ENCODE results near the gene HIVEP1. TPM values are rescaled to one million over a fixed set of nuclear protein-coding genes. Genes with fewer than 3 reads are reported as not detected.

The HIVEP1 gene
- total and polyA plus RNA-seq, 5 donors from 2014 or later = 3.9 to 96.4 (median 7.2) TPM

DNA sequence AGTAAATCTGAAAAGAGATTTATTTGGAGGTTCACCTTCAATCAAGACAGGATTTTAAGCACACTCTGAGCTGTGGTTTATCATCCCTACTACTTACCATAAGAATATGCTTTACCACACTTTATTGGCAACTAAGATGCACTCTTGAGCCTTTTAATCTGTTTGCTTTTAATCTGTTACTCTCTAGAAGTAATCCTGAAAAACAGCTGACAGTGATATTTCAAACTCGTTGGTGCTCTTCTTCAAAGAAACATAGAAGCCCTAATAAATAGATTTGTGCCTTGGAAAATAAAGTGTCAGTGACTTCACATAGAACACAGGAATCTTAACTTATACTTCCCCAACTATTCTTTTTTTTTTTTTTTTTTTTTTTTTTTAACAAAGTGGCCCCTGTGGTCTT, 102.9 kb downstream of the HIVEP1 start:
- no peak for ATAC-seq (ENCODE audit: low read depth in 2 of 2)
- Histone ChIP-seq H3K27me3 (ENCODE audit: control insufficient read depth, insufficient read depth, low read length) (no peaks in the 10 kb centered on the region), H3K27ac (ENCODE audit: insufficient read depth, low read length, poor library complexity, severe bottlenecking) (no peak overlapping the region), H3K36me3 (ENCODE audit: control insufficient read depth, insufficient read depth, low read length) (peaks cover 14% of the 10 kb centered on the region), H3K4me1 (ENCODE audit: control insufficient read depth, insufficient read depth, low read length, poor library complexity, severe bottlenecking) (peaks cover 44% of the 10 kb centered on the region), H3K4me3 (ENCODE audit: low read depth, low read length) (no peak overlapping the region), H3K9me3 (ENCODE audit: control insufficient read depth in 2 of 2, low read length in 2 of 2) (peaks cover 6 to 10% of the 10 kb centered on the region in 2 experiments)
- Mint-ChIP-seq H3K27me3 (no peaks in the 10 kb centered on the region), H3K4me3 (peak overlapping the region in 1 of 4 donors; percentile 60), H3K27ac (no peak overlapping the region), H3K36me3 (peaks cover 59% of the 10 kb centered on the region), H3K9me3 (peaks cover 0 to 14% (median 2%) of the 10 kb centered on the region in 7 donors), H3K4me1 (peaks cover 40 to 74% (median 55%) of the 10 kb centered on the region in 4 donors)
- DNase-seq = no peak

GRCh38 chr6:12115492-12115891, 103.4 kb downstream of the HIVEP1 start:
- Mint-ChIP-seq H3K4me1 (peaks cover 35 to 74% (median 54%) of the 10 kb centered on the region in 4 donors), H3K27ac (peak overlapping the region in 1 of 3 donors; percentile 70), H3K27me3 (no peaks in the 10 kb centered on the region), H3K9me3 (peaks cover 0 to 14% (median 2%) of the 10 kb centered on the region in 7 donors), H3K4me3 (peak overlapping the region in 2 of 4 donors; percentile 33 to 68), H3K36me3 (peaks cover 62% of the 10 kb centered on the region)
- H3K27ac ChIP-seq (ENCODE audit: insufficient read depth, low read length, poor library complexity, severe bottlenecking) = no peak overlapping the region
- H3K4me3 ChIP-seq (ENCODE audit: low read depth, low read length) = no peak overlapping the region
- peaks cover 6 to 10% of the 10 kb centered on the region in 2 experiments for H3K9me3 ChIP-seq (ENCODE audit: control insufficient read depth in 2 of 2, low read length in 2 of 2)
- peaks cover 19% of the 10 kb centered on the region for H3K36me3 ChIP-seq (ENCODE audit: control insufficient read depth, insufficient read depth, low read length)
- H3K4me1 ChIP-seq (ENCODE audit: control insufficient read depth, insufficient read depth, low read length, poor library complexity, severe bottlenecking) = peaks cover 39% of the 10 kb centered on the region
- no peaks in the 10 kb centered on the region for H3K27me3 ChIP-seq (ENCODE audit: control insufficient read depth, insufficient read depth, low read length)
- ATAC-seq (ENCODE audit: low read depth in 2 of 2) = no peak
- DNase-seq = no peak

- Histone ChIP-seq H3K4me1 (ENCODE audit: control insufficient read depth, insufficient read depth, low read length, poor library complexity, severe bottlenecking) (peaks cover 32% of the 10 kb centered on the region), H3K27ac (ENCODE audit: insufficient read depth, low read length, poor library complexity, severe bottlenecking) (no peak overlapping the region), H3K27me3 (ENCODE audit: control insufficient read depth, insufficient read depth, low read length) (no peaks in the 10 kb centered on the region), H3K9me3 (ENCODE audit: control insufficient read depth in 2 of 2, low read length in 2 of 2) (peaks cover 6 to 10% of the 10 kb centered on the region in 2 experiments), H3K36me3 (ENCODE audit: control insufficient read depth, insufficient read depth, low read length) (peaks cover 27% of the 10 kb centered on the region), H3K4me3 (ENCODE audit: low read depth, low read length) (no peak overlapping the region)
- Mint-ChIP-seq H3K27me3 (no peaks in the 10 kb centered on the region), H3K36me3 (peaks cover 65% of the 10 kb centered on the region), H3K4me1 (peaks cover 31 to 65% (median 50%) of the 10 kb centered on the region in 4 donors), H3K27ac (peak overlapping the region in 1 of 3 donors; percentile 42), H3K9me3 (peaks cover 0 to 14% (median 2%) of the 10 kb centered on the region in 7 donors), H3K4me3 (no peak overlapping the region)
- DNase-seq (no peak), ATAC-seq (ENCODE audit: low read depth in 2 of 2) (no peak)
Observed at GRCh38 chr6:12116264-12116800, 104.2 kb downstream of the HIVEP1 start.

GRCh38 chr6:12116978-12117377, 104.9 kb downstream of the HIVEP1 start:
- H3K9me3 Mint-ChIP-seq = peaks cover 0 to 14% (median 2%) of the 10 kb centered on the region in 7 donors
- ATAC-seq (ENCODE audit: low read depth in 2 of 2) (no peak), DNase-seq (no peak)
- no peaks in the 10 kb centered on the region for H3K27me3 ChIP-seq (ENCODE audit: control insufficient read depth, insufficient read depth, low read length)
- no peak overlapping the region for H3K27ac ChIP-seq (ENCODE audit: insufficient read depth, low read length, poor library complexity, severe bottlenecking)
- no peak overlapping the region for H3K4me3 ChIP-seq (ENCODE audit: low read depth, low read length)
- H3K9me3 ChIP-seq (ENCODE audit: control insufficient read depth in 2 of 2, low read length in 2 of 2) = peaks cover 6 to 10% of the 10 kb centered on the region in 2 experiments
- H3K27ac Mint-ChIP-seq = no peak overlapping the region
- peaks cover 31 to 64% (median 50%) of the 10 kb centered on the region in 4 donors for H3K4me1 Mint-ChIP-seq
- H3K27me3 Mint-ChIP-seq = no peaks in the 10 kb centered on the region
- peak overlapping the region in 1 of 4 donors; percentile 17 for H3K4me3 Mint-ChIP-seq
- peaks cover 33% of the 10 kb centered on the region for H3K36me3 ChIP-seq (ENCODE audit: control insufficient read depth, insufficient read depth, low read length)
- peaks cover 32% of the 10 kb centered on the region for H3K4me1 ChIP-seq (ENCODE audit: control insufficient read depth, insufficient read depth, low read length, poor library complexity, severe bottlenecking)
- H3K36me3 Mint-ChIP-seq = peaks cover 65% of the 10 kb centered on the region

DNA sequence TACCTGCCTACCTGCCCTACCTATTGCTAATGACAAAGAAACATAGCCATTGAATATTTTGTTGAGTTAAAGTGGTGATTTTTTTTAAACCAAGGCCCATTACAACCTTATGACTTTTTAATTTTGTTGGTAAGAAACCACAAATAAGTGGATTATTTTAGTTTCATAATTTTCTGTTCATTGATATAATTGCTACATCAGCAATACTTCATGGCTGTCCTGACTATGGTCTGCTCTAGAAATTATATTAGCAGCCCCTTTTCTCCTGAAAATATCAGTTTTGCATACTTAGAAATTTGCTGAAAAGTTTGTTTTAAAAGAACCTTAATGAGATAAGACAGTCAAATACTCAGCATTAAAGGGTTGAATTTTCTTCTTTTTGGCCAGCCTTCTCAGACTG, 106.5 kb downstream of the HIVEP1 start:
- peak overlapping the region; percentile 50 to 91 (median 84) for H3K27ac Mint-ChIP-seq
- H3K4me3 ChIP-seq (ENCODE audit: low read depth, low read length) = no peak overlapping the region
- DNase-seq (no peak), ATAC-seq (ENCODE audit: low read depth in 2 of 2) (no peak)
- H3K36me3 ChIP-seq (ENCODE audit: control insufficient read depth, insufficient read depth, low read length) = peaks cover 38% of the 10 kb centered on the region
- H3K27ac ChIP-seq (ENCODE audit: insufficient read depth, low read length, poor library complexity, severe bottlenecking) = peak overlapping the region; percentile 17
- H3K27me3 Mint-ChIP-seq = no peaks in the 10 kb centered on the region
- no peaks in the 10 kb centered on the region for H3K27me3 ChIP-seq (ENCODE audit: control insufficient read depth, insufficient read depth, low read length)
- peaks cover 0 to 14% (median 2%) of the 10 kb centered on the region in 7 donors for H3K9me3 Mint-ChIP-seq
- peaks cover 24% of the 10 kb centered on the region for H3K4me1 ChIP-seq (ENCODE audit: control insufficient read depth, insufficient read depth, low read length, poor library complexity, severe bottlenecking)
- H3K9me3 ChIP-seq (ENCODE audit: control insufficient read depth in 2 of 2, low read length in 2 of 2) = peaks cover 6 to 10% of the 10 kb centered on the region in 2 experiments
- peaks cover 26 to 59% (median 45%) of the 10 kb centered on the region in 4 donors for H3K4me1 Mint-ChIP-seq
- peak overlapping the region in 1 of 4 donors; percentile 35 for H3K4me3 Mint-ChIP-seq
- peaks cover 57% of the 10 kb centered on the region for H3K36me3 Mint-ChIP-seq

- Histone ChIP-seq H3K36me3 (ENCODE audit: control insufficient read depth, insufficient read depth, low read length) (peaks cover 38% of the 10 kb centered on the region), H3K4me1 (ENCODE audit: control insufficient read depth, insufficient read depth, low read length, poor library complexity, severe bottlenecking) (peaks cover 19% of the 10 kb centered on the region), H3K27ac (ENCODE audit: insufficient read depth, low read length, poor library complexity, severe bottlenecking) (peak overlapping the region; percentile 17), H3K9me3 (ENCODE audit: control insufficient read depth in 2 of 2, low read length in 2 of 2) (peaks cover 6 to 10% of the 10 kb centered on the region in 2 experiments), H3K27me3 (ENCODE audit: control insufficient read depth, insufficient read depth, low read length) (no peaks in the 10 kb centered on the region), H3K4me3 (ENCODE audit: low read depth, low read length) (peak overlapping the region; percentile 13)
- Mint-ChIP-seq H3K9me3 (peaks cover 0 to 14% (median 2%) of the 10 kb centered on the region in 7 donors), H3K4me1 (peaks cover 28 to 59% (median 47%) of the 10 kb centered on the region in 4 donors), H3K27ac (peak overlapping the region; percentile 77 to 91 (median 84)), H3K27me3 (no peaks in the 10 kb centered on the region), H3K4me3 (peak overlapping the region in 3 of 4 donors; percentile 1 to 70 (median 17)), H3K36me3 (peaks cover 59% of the 10 kb centered on the region)
- ATAC-seq (ENCODE audit: low read depth in 2 of 2) = peak; percentile 62 to 66
- peak; percentile 19 to 53 (median 38) for DNase-seq
Observed at GRCh38 chr6:12119085-12119588, 107.0 kb downstream of the HIVEP1 start.

- peaks cover 25% of the 10 kb centered on the region for H3K4me1 ChIP-seq (ENCODE audit: control insufficient read depth, insufficient read depth, low read length, poor library complexity, severe bottlenecking)
- peak overlapping the region; percentile 22 to 76 (median 59) for H3K27ac Mint-ChIP-seq
- H3K27me3 Mint-ChIP-seq = no peaks in the 10 kb centered on the region
- ATAC-seq (ENCODE audit: low read depth in 2 of 2) = no peak
- DNase-seq = no peak
- peaks cover 45 to 58% (median 49%) of the 10 kb centered on the region in 4 donors for H3K4me1 Mint-ChIP-seq
- peak overlapping the region; percentile 42 for H3K4me3 ChIP-seq (ENCODE audit: low read depth, low read length)
- H3K9me3 ChIP-seq (ENCODE audit: control insufficient read depth in 2 of 2, low read length in 2 of 2) = no peaks in the 10 kb centered on the region
- H3K36me3 Mint-ChIP-seq = peaks cover 40% of the 10 kb centered on the region
- H3K4me3 Mint-ChIP-seq = peak overlapping the region in 3 of 4 donors; percentile 3 to 27 (median 16)
- H3K9me3 Mint-ChIP-seq = no peaks in the 10 kb centered on the region
- no peak overlapping the region for H3K27ac ChIP-seq (ENCODE audit: insufficient read depth, low read length, poor library complexity, severe bottlenecking)
- peaks cover 28% of the 10 kb centered on the region for H3K36me3 ChIP-seq (ENCODE audit: control insufficient read depth, insufficient read depth, low read length)
- no peaks in the 10 kb centered on the region for H3K27me3 ChIP-seq (ENCODE audit: control insufficient read depth, insufficient read depth, low read length)
Observed at GRCh38 chr6:12125396-12125795, 113.3 kb downstream of the HIVEP1 start.

Data from CD4-positive, CD25-positive, alpha-beta regulatory T cell (primary cell).